Measurements from ENCODE around the gene PDZD2. TPM values are rescaled to one million over a fixed set of nuclear protein-coding genes. Genes with fewer than 3 reads are reported as not detected.

The PDZD2 gene
- total RNA-seq, 1 donor from 2014 or later: 70.9 TPM

DNA sequence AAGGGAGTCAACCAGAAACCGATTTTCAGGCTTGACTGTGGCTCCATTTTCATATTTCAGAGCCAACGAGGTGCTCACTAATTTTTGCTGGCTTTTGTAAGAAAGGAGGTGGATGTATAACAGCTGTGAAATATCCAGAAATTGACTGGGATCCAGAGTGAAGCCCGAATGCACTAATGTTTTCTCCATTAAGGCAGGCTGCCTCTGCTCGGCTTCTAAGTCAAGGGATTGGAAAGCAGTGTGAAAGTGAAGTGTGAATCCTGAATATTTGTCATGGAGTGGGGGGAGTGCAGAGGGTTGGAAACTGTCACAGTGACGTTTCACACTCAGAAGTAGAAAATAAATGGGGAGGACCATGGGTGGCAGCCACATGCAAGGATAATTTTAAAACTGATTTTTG lies 297.8 kb downstream of the PDZD2 start:
- intact Hi-C loops (cut with DNase I): no loop called here
- peak overlapping the region; percentile 46 for H3K4me3 ChIP-seq
- no peak for ATAC-seq
- H3K4me1 ChIP-seq: peaks cover 6% of the 10 kb centered on the region
- H3K9me3 ChIP-seq: no peaks in the 10 kb centered on the region
- H3K27ac ChIP-seq: peak overlapping the region; percentile 38
- TF ChIP-seq, protein P1, sequence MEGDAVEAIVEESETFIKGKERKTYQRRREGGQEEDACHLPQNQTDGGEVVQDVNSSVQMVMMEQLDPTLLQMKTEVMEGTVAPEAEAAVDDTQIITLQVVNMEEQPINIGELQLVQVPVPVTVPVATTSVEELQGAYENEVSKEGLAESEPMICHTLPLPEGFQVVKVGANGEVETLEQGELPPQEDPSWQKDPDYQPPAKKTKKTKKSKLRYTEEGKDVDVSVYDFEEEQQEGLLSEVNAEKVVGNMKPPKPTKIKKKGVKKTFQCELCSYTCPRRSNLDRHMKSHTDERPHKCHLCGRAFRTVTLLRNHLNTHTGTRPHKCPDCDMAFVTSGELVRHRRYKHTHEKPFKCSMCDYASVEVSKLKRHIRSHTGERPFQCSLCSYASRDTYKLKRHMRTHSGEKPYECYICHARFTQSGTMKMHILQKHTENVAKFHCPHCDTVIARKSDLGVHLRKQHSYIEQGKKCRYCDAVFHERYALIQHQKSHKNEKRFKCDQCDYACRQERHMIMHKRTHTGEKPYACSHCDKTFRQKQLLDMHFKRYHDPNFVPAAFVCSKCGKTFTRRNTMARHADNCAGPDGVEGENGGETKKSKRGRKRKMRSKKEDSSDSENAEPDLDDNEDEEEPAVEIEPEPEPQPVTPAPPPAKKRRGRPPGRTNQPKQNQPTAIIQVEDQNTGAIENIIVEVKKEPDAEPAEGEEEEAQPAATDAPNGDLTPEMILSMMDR (IDR thresholded peaks at IDR 0.05): no peak
- no peaks in the 10 kb centered on the region for H3K27me3 ChIP-seq
- H3K36me3 ChIP-seq: no peaks in the 10 kb centered on the region
- no peak for DNase-seq

DNA sequence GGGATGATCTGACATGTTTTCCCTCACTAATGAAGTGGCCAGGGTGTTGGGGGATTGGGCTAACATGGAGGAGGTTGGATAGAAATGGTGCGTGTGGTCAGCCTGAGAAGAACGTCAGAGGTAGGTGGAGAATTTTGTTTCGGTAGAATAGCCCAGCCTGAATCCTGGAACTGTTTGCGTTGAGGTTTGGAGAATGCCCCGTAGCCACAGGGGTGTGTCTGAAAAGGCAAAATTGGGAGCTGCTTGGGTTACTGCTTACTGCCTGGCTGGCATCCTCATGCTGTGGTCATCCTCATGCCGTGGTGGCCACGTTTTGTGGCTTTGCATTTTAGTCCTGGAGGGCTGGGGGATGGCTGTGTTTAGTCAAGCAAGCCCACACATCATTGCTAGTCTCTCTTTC lies 298.3 kb downstream of the PDZD2 start:
- Histone ChIP-seq H3K9me3 (no peaks in the 10 kb centered on the region), H3K4me3 (peak overlapping the region; percentile 46), H3K27me3 (no peaks in the 10 kb centered on the region), H3K27ac (peak overlapping the region; percentile 38), H3K4me1 (peaks cover 6% of the 10 kb centered on the region), H3K36me3 (no peaks in the 10 kb centered on the region)
- intact Hi-C loops (cut with DNase I): no loop called here
- DNase-seq (no peak), ATAC-seq (peak; percentile 55)
- TF ChIP-seq, protein P1 (IDR thresholded peaks at IDR 0.05): no peak

DNA sequence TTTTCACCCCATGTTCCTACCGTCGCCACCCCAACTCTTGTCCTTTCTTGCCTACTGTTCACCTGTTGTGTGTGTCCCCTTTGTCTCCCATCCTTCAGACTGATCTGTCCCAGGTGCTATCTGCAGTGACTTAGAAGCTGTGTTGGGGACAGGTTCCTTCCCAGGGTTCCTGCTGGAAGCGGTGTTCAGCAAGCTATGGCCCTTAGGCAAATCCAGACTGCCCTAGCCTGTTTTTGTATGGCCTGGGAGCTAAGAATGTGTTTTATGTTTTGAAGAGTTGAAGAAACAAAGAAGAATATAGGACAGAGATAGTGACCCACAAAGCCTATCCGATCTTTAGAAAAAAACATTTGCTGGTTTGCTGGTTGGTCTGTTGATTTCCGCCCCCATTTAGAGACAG lies 298.8 kb downstream of the PDZD2 start:
- H3K27ac ChIP-seq: peak overlapping the region; percentile 38
- H3K4me3 ChIP-seq: peak overlapping the region; percentile 46
- no peak for ATAC-seq

DNA sequence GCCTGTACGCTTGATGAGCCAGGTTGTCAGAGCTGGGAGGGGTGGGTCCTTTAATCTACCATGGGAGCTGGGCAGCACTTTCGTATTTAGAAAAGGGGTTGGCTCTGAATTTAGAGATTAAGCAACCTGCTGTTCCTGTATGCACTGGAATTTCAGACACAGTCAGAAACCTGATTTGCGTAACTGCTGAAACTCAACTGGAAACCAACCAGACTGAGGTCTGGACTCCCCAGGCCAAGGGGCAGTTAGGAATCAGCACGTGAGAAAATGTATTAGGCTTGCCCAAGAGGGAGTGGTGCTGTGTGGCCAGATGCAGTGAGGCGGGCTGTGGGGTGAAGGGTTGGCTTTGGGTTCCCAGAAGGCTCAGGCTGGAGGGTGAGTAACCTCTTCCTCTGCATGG lies 300.2 kb downstream of the PDZD2 start:
- H3K36me3 ChIP-seq: no peaks in the 10 kb centered on the region
- H3K4me1 ChIP-seq: peaks cover 6% of the 10 kb centered on the region
- H3K4me3 ChIP-seq: no peak overlapping the region
- DNase-seq (no peak), ATAC-seq (peak; percentile 75)
- intact Hi-C loops (cut with DNase I): no loop called here
- H3K9me3 ChIP-seq: no peaks in the 10 kb centered on the region
- no peaks in the 10 kb centered on the region for H3K27me3 ChIP-seq
- TF ChIP-seq, protein P1 (IDR thresholded peaks at IDR 0.05): no peak
- no peak overlapping the region for H3K27ac ChIP-seq

More for the DNA sequence above, 298.8 kb downstream of the PDZD2 start:
- TF ChIP-seq, protein P1 (IDR thresholded peaks at IDR 0.05): no peak
- intact Hi-C loops (cut with DNase I): no loop called here
- DNase-seq: no peak
- no peaks in the 10 kb centered on the region for H3K36me3 ChIP-seq
- H3K9me3 ChIP-seq: no peaks in the 10 kb centered on the region
- peaks cover 6% of the 10 kb centered on the region for H3K4me1 ChIP-seq
- no peaks in the 10 kb centered on the region for H3K27me3 ChIP-seq

DNA sequence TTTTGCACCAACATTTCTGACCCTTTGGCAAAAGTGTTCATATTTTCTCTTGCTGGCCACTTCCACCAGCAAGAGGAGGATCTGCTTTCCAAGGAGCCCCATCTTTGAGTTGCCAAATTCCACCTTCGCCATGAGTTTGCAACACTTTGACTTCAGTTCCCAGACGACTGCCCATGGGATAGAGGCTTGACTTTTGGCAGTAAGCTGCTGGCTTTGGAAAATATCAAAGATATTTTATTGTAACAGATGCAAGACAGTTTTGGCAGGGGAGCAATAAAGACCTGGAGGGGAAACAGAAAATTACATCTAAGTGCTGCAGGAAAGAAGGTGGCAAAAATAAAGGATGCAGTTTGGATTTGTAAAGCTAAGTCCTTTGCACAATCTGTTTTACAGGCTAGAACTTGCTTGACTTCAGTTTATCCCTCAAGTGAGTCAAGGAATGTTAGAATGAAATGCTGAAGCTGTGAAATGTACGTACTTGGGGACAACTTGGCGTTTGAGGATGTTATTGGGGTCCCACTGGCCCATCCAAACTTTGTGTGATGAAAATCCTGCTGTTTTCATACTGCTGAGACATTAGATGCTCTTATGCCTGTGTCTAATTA lies 302.3 kb downstream of the PDZD2 start:
- Histone ChIP-seq H3K9me3 (no peaks in the 10 kb centered on the region), H3K27me3 (no peaks in the 10 kb centered on the region), H3K4me1 (peaks cover 9% of the 10 kb centered on the region), H3K4me3 (no peak overlapping the region), H3K36me3 (no peaks in the 10 kb centered on the region), H3K27ac (no peak overlapping the region)
- DNase-seq (no peak), ATAC-seq (no peak)
- TF ChIP-seq, protein P1 (IDR thresholded peaks at IDR 0.05): no peak
- intact Hi-C loops (cut with DNase I): no loop called here

DNA sequence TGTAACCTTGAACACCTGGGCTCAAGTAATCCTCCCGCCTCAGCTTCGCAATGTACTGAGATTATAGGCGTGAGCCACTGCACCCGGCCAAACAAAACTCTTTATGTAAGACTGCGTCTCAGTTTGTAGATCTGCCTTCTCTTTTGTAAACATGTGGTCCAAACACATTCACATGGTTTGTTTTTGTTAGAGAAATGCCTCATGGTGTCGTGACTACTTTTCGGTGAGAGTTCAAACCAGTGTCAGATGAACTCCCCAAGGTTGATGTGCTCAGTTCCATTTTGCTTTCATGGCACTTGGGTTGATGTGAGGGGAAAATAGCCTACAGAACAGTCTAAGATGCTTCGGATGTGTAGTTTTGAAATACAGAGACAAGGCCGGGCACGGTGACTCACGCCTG lies 303.6 kb downstream of the PDZD2 start:
- no peaks in the 10 kb centered on the region for H3K27me3 ChIP-seq
- no peak overlapping the region for H3K27ac ChIP-seq
- no peaks in the 10 kb centered on the region for H3K9me3 ChIP-seq
- no peak for ATAC-seq
- intact Hi-C loops (cut with DNase I): no loop called here
- no peak overlapping the region for H3K4me3 ChIP-seq
- no peak for DNase-seq
- H3K36me3 ChIP-seq: no peaks in the 10 kb centered on the region
- peaks cover 9% of the 10 kb centered on the region for H3K4me1 ChIP-seq
- TF ChIP-seq, protein P1 (IDR thresholded peaks at IDR 0.05): no peak

Data from upper lobe of right lung (tissue), 1 donor.